ENCODE measurements around the gene ARSB.

ARSB gene

GRCh38 chr5:79007872-79008271, 22.8 kb upstream of the ARSB start:
- H4K20me1 ChIP-seq (ENCODE audit: insufficient read depth, low read length): no peaks in the 10 kb centered on the region
- H3F3A ChIP-seq (ENCODE audit: insufficient read depth, low read length): no peaks in the 10 kb centered on the region
- H3K9me2 ChIP-seq (replicated peaks; ENCODE audit: insufficient read depth, low read length): no peaks in the 10 kb centered on the region
- H3K27me3 ChIP-seq (replicated peaks; ENCODE audit: insufficient read depth, low read length): no peaks in the 10 kb centered on the region
- no peaks in the 10 kb centered on the region for H3K9me3 ChIP-seq (replicated peaks; ENCODE audit: insufficient read depth, low read length)
- no peak overlapping the region for H3K4me3 ChIP-seq (ENCODE audit: low read length)
- H3K36me3 ChIP-seq (replicated peaks; ENCODE audit: insufficient read depth, low read length): no peaks in the 10 kb centered on the region
- no peak overlapping the region for H3K27ac ChIP-seq (ENCODE audit: low read length)
- no peaks in the 10 kb centered on the region for H3K4me1 ChIP-seq (ENCODE audit: low read length)
- no peak overlapping the region for H2AFZ ChIP-seq (ENCODE audit: low read length)
- no peak for DNase-seq
- TF ChIP-seq EZH2 (optimal IDR thresholded peaks at IDR 0.05; ENCODE audit: low read depth, low read length) (no peak), EZH2phosphoT487 (IDR thresholded peaks at IDR 0.05; ENCODE audit: low read length) (no peak), CTCF (IDR thresholded peaks at IDR 0.05; ENCODE audit: low read length) (no peak)
- H3K9ac ChIP-seq (ENCODE audit: low read length): no peak overlapping the region
- no peaks in the 10 kb centered on the region for H3K79me2 ChIP-seq (ENCODE audit: low read length)
- H3K4me2 ChIP-seq (ENCODE audit: low read depth, low read length): no peak overlapping the region

GRCh38 chr5:79005936-79006631, 21.0 kb upstream of the ARSB start:
- DNase-seq: no peak
- Histone ChIP-seq H3K36me3 (replicated peaks; ENCODE audit: insufficient read depth, low read length) (no peaks in the 10 kb centered on the region), H3K9ac (ENCODE audit: low read length) (no peak overlapping the region), H3K4me2 (ENCODE audit: low read depth, low read length) (no peak overlapping the region), H3F3A (ENCODE audit: insufficient read depth, low read length) (no peaks in the 10 kb centered on the region), H3K9me2 (replicated peaks; ENCODE audit: insufficient read depth, low read length) (no peaks in the 10 kb centered on the region), H3K27me3 (replicated peaks; ENCODE audit: insufficient read depth, low read length) (no peaks in the 10 kb centered on the region), H3K79me2 (ENCODE audit: low read length) (no peaks in the 10 kb centered on the region), H3K9me3 (replicated peaks; ENCODE audit: insufficient read depth, low read length) (no peaks in the 10 kb centered on the region), H2AFZ (ENCODE audit: low read length) (no peak overlapping the region), H3K4me3 (ENCODE audit: low read length) (no peak overlapping the region), H4K20me1 (ENCODE audit: insufficient read depth, low read length) (no peaks in the 10 kb centered on the region), H3K27ac (ENCODE audit: low read length) (no peak overlapping the region), H3K4me1 (ENCODE audit: low read length) (no peaks in the 10 kb centered on the region)
- TF ChIP-seq EZH2 (optimal IDR thresholded peaks at IDR 0.05; ENCODE audit: low read depth, low read length) (no peak), EZH2phosphoT487 (IDR thresholded peaks at IDR 0.05; ENCODE audit: low read length) (no peak), CTCF (IDR thresholded peaks at IDR 0.05; ENCODE audit: low read length) (no peak)

- H4K20me1 ChIP-seq (ENCODE audit: insufficient read depth, low read length): no peaks in the 10 kb centered on the region
- no peak overlapping the region for H2AFZ ChIP-seq (ENCODE audit: low read length)
- H3K9me2 ChIP-seq (replicated peaks; ENCODE audit: insufficient read depth, low read length): no peaks in the 10 kb centered on the region
- no peaks in the 10 kb centered on the region for H3K36me3 ChIP-seq (replicated peaks; ENCODE audit: insufficient read depth, low read length)
- DNase-seq: no peak
- H3K27ac ChIP-seq (ENCODE audit: low read length): no peak overlapping the region
- H3K4me1 ChIP-seq (ENCODE audit: low read length): no peaks in the 10 kb centered on the region
- no peaks in the 10 kb centered on the region for H3K27me3 ChIP-seq (replicated peaks; ENCODE audit: insufficient read depth, low read length)
- TF ChIP-seq CTCF (IDR thresholded peaks at IDR 0.05; ENCODE audit: low read length) (no peak), EZH2 (optimal IDR thresholded peaks at IDR 0.05; ENCODE audit: low read depth, low read length) (no peak), EZH2phosphoT487 (IDR thresholded peaks at IDR 0.05; ENCODE audit: low read length) (no peak)
- H3K9ac ChIP-seq (ENCODE audit: low read length): no peak overlapping the region
- H3K4me2 ChIP-seq (ENCODE audit: low read depth, low read length): no peak overlapping the region
- no peaks in the 10 kb centered on the region for H3F3A ChIP-seq (ENCODE audit: insufficient read depth, low read length)
- no peak overlapping the region for H3K4me3 ChIP-seq (ENCODE audit: low read length)
- no peaks in the 10 kb centered on the region for H3K9me3 ChIP-seq (replicated peaks; ENCODE audit: insufficient read depth, low read length)
- H3K79me2 ChIP-seq (ENCODE audit: low read length): no peaks in the 10 kb centered on the region
Observed at GRCh38 chr5:79005151-79005550, 20.0 kb upstream of the ARSB start.
